RWPE1 (cell line): ENCODE data around the gene TAS2R43.
"Not testable (repeated sequence)": the region's sequence is repeated elsewhere in the genome, so short reads cannot be mapped to it uniquely, and the experiment has no call there.

Experiments used
- CTCF ChIA-PET: fragments of 350-600 bp; sonication (Branson Sonifier 250); formaldehyde crosslinking; extraction: SDS; loops from one replicate; lab custom pipeline; 2021; lab: Yijun Ruan, JAX
- POLR2A ChIA-PET: fragments of 400-600 bp; formaldehyde crosslinking; extraction: SDS; loops from one replicate; lab custom pipeline; 2020; ENCODE audit warnings: antibody characterized with exemption; ENCODE audit not compliant: low non-redundant PET; lab: Yijun Ruan, JAX
- DNase-seq: peaks from one replicate; pipeline ENCODE4 v3.0.0; 2012; ENCODE audit warnings: low spot score
- H3K27ac ChIP-seq: fragments of 450-650 bp; 2 replicates; pipeline ENCODE4 v1.5.1; 2017
- TF ChIP-seq, protein P1 (sequence below): fragments of 450-650 bp; conservative IDR thresholded peaks from 2 replicates; pipeline ENCODE4 v1.5.1; 2017; ENCODE audit warnings: low read depth, mild to moderate bottlenecking

TAS2R43 gene

DNA sequence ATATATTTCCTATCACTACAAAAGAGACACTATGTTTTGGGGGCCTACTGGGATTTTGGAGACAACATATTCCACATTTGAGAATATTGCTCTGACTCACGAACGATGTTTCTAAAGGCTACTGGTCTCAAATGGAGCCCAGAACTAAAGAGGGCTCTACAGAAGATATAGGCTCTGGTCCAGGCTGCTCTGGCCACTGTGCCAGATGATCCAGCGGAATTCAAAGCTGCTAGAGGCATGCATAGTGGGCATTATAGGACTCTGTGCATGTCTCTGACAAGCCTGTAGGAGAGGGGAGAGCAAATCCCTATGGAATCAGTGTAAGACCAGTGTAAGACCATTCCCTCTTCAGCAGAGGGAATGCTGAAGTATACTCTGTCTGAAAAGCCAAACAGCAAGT, 38.3 kb upstream of the TAS2R43 start:
- H3K27ac ChIP-seq, result no peak overlapping the region
- DNase-seq, result no peak
- TF ChIP-seq, protein P1, sequence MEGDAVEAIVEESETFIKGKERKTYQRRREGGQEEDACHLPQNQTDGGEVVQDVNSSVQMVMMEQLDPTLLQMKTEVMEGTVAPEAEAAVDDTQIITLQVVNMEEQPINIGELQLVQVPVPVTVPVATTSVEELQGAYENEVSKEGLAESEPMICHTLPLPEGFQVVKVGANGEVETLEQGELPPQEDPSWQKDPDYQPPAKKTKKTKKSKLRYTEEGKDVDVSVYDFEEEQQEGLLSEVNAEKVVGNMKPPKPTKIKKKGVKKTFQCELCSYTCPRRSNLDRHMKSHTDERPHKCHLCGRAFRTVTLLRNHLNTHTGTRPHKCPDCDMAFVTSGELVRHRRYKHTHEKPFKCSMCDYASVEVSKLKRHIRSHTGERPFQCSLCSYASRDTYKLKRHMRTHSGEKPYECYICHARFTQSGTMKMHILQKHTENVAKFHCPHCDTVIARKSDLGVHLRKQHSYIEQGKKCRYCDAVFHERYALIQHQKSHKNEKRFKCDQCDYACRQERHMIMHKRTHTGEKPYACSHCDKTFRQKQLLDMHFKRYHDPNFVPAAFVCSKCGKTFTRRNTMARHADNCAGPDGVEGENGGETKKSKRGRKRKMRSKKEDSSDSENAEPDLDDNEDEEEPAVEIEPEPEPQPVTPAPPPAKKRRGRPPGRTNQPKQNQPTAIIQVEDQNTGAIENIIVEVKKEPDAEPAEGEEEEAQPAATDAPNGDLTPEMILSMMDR, result no peak
- ChIA-PET CTCF (no interaction called here), POLR2A (no interaction called here)

DNA sequence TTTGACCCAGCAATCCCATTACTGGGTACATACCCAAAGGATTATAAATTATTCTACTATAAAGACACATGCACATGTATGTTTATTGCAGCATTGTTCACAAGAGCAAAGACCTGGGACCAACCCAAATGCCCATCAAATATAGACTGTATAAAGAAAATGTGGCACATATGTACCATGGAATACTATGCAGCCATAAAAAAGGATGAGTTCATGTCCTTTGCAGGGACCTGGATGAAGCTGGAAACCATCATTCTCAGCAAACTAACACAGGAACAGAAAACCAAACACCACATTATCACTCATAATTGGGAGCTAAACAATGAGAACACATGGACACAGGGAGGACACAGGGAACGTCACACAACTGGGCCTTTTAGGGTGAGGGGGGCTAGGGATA, 22.0 kb upstream of the TAS2R43 start:
- POLR2A ChIA-PET, DNase-seq, H3K27ac ChIP-seq: not testable (repeated sequence)
- CTCF ChIA-PET, result interaction anchor here (0.6 kb wide), 1 partner anchor 372 kb away, joined by 3 read pairs; no protein-coding TSS in a partner anchor

DNA sequence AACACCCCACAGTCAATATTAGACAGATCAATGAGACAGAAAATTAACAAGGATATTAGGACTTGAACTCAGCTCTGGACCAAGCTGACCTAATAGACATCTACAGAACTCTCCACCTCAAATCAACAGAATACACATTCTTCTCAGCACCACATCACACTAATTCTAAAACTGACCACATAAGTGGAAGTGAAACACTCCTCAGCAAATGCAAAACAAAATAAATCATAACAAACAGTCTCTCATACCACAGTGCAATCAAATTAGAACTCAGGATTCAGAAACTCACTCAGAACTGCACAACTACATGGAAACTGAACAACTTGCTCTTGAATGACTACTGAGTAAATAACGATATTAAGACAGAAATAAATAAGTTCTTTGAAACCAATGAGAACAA, 19.1 kb upstream of the TAS2R43 start:
- POLR2A ChIA-PET, CTCF ChIA-PET: not testable (repeated sequence)

DNA sequence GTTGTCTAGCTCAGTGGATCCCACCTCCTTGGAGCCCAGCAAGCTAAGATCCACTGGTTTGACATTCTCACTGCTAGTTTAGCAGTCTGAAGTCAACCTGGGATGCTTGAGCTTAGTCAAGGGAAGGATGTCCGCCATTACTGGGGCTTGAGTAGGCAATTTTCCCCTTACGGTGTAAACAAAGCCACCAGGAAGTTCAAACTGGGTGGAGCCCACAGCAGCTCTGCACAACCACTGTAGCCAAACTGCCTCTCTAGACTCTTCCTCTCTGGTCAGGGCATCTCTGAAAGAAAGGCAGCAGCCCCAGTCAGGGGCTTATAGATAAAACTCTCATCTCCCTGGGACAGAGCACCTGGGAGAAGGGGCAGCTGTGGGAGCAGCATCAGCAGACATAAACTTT, 16.7 kb upstream of the TAS2R43 start:
- ChIA-PET CTCF (no interaction called here), POLR2A (no interaction called here)
- TF ChIP-seq, protein P1, result no peak
- no peak for DNase-seq
- H3K27ac ChIP-seq, result no peak overlapping the region

More for the DNA sequence above, 19.1 kb upstream of the TAS2R43 start:
- DNase-seq, H3K27ac ChIP-seq: not testable (repeated sequence)

DNA sequence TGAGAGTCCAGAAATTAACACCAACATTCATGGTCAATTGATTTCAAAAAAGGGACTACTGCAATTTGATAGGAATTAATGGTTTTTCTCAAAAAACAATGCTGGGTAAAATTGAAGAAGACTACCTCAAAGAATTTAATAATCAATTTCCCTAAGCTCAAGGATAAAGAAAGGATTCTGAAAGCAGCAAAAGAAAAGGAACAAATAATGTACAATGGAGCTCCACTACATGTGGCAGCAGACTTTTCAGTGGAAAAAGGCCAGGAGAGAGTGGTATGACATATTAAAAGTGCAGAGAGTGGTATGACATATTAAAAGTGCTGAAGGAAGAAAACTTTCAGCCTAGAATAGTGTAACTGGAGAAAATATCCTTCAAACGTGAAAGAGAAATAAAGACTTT, 15.6 kb upstream of the TAS2R43 start:
- CTCF ChIA-PET, result interaction anchor here (0.6 kb wide), 2 partner anchors 118 to 954 kb away, joined by 3 read pairs; no protein-coding TSS in a partner anchor
- TF ChIP-seq, protein P1, result no peak
- no peak for DNase-seq
- POLR2A ChIA-PET, result no interaction called here
- no peak overlapping the region for H3K27ac ChIP-seq

DNA sequence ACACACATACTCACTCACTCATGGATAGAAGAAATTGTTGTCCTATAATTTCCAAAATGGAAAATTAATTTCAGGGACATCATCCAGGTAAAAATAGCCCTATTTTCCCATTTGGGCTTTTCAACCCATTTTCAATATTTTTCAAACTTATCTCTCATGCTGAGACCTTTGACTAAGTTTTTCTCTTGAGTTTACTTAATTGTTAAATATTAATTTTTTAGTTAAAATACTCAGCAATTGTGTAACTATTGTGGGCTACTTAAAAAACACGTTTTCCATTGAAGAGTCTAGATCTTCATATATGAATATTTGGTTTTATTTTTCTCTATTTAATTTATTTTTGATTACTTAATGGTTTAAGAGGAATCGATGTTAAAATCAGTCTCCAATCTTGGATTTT, 14.2 kb upstream of the TAS2R43 start:
- CTCF ChIA-PET, result no interaction called here
- POLR2A ChIA-PET, result no interaction called here
- no peak overlapping the region for H3K27ac ChIP-seq
- TF ChIP-seq, protein P1, result no peak
- DNase-seq, result no peak

DNA sequence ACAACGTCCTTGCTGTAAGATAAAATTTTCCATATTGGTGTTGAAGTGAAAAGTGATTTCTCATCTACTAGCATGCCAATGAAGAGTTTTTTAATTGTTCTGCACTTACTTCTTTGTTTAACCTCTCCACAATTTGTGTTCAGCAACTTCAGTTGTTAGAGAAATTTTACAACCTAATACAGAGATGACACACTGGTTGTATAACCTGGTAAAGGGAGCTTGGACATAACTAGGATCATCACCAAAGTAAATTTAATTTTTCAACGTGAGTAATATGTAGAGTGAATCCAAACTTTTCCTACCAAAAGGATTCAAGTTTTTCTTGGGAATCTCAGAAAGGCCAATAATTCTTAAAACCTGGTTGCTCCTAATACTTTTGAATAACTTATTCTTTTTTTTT, 13.4 kb upstream of the TAS2R43 start:
- ChIA-PET CTCF (no interaction called here), POLR2A (no interaction called here)
- TF ChIP-seq, protein P1, result no peak
- H3K27ac ChIP-seq, result no peak overlapping the region
- no peak for DNase-seq

DNA sequence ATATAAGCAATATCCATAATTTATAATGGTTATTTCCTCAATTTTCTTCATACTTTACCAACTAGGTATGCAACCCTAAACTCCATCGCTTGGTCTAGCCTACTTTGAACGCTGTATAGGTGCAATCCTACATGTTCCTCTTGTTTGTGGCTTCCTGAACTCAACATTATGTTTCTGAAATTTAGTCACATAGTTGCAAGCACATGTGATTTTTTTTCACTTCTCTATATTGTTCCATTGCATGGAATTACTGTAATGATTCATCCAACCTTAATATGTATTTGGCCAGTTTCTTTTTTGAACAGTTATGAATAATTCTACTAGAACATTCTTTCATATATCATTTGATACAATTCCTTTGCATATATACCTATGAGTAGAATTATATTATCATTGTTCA, 2.8 kb upstream of the TAS2R43 start:
- DNase-seq, POLR2A ChIA-PET, H3K27ac ChIP-seq, CTCF ChIA-PET: not testable (repeated sequence)
